SK-N-SH (cell line): ENCODE measurements around the gene THOP1. TPM values are rescaled to one million over a fixed set of nuclear protein-coding genes. Genes with fewer than 3 reads are reported as not detected.

Experiments used
- CTCF ChIA-PET: fragments of 300-600, 350-600 bp; formaldehyde crosslinking; extraction: SDS; loops from one replicate; lab custom pipeline; 2021; lab: Yijun Ruan, JAX
- POLR2A ChIA-PET: fragments of 350-600 bp; sonication (Branson Sonifier 250); formaldehyde crosslinking; extraction: SDS; loops from one replicate; lab custom pipeline; 2020; ENCODE audit warnings: antibody characterized with exemption, inconsistent platforms; lab: Yijun Ruan, JAX
- DNase-seq: peaks from one replicate; pipeline ENCODE4 v3.0.0; 2012
- H2AFZ ChIP-seq: fragments of 200-600 bp; sonication (generic); 2 replicates; pipeline ENCODE4 v1.8.1; 2016; ENCODE audit warnings: antibody characterized with exemption, mild to moderate bottlenecking, low read depth
- H3F3A ChIP-seq: fragments of 200-600 bp; sonication (generic); replicated peaks from 2 replicates; pipeline ENCODE3; 2016; ENCODE audit warnings: antibody characterized with exemption, mild to moderate bottlenecking; ENCODE audit not compliant: insufficient read depth
- H3K27ac ChIP-seq, 2 experiments: fragments of 200-500 bp in 1 of 2; fragments of 200-600 bp in 1 of 2; sonication (Bioruptor generic) in 1 of 2; sonication (generic), shearing (Covaris generic) in 1 of 2; 2 replicates each; pipeline versions ENCODE4 v1.5.1 to v1.6.1; 2014 to 2016; ENCODE audit warnings: low read depth in 2 of 2, inconsistent platforms in 1 of 2, low read length in 1 of 2, mild to moderate bottlenecking in 1 of 2, mixed read lengths in 1 of 2
- H3K27me3 ChIP-seq: fragments of 200-600 bp; sonication (generic), shearing (Covaris generic); 2 replicates; pipeline ENCODE4 v1.6.1; 2016; ENCODE audit warnings: mixed run types; ENCODE audit not compliant: insufficient read depth
- H3K36me3 ChIP-seq, 2 experiments: fragments of 200-500 bp in 1 of 2; fragments of 200-600 bp in 1 of 2; sonication (Bioruptor generic) in 1 of 2; sonication (generic) in 1 of 2; replicated peaks in 1 of 2; 2 replicates each; pipeline versions ENCODE3 to v1.5.1; 2014 to 2016; ENCODE audit warnings: low read length in 1 of 2, mild to moderate bottlenecking in 1 of 2; ENCODE audit not compliant: insufficient read depth in 2 of 2, control insufficient read depth in 1 of 2
- H3K4me1 ChIP-seq, 2 experiments: fragments of 200-500 bp in 1 of 2; fragments of 200-600 bp in 1 of 2; sonication (Bioruptor generic) in 1 of 2; sonication (generic), shearing (Covaris generic) in 1 of 2; 2 replicates each; pipeline versions ENCODE4 v1.5.1 to v1.6.1; 2014 to 2016; ENCODE audit warnings: low read depth in 1 of 2, low read length in 1 of 2, mixed run types in 1 of 2; ENCODE audit not compliant: insufficient read depth in 2 of 2, control insufficient read depth in 1 of 2
- H3K4me2 ChIP-seq: fragments of 200-600 bp; sonication (generic), shearing (Covaris generic); 2 replicates; pipeline ENCODE4 v1.6.1; 2017; ENCODE audit warnings: mixed run types
- H3K4me3 ChIP-seq, 2 experiments: fragments of 200-500 bp in 1 of 2; fragments of 200-600 bp in 1 of 2; sonication (Bioruptor generic) in 1 of 2; sonication (generic), shearing (Covaris generic) in 1 of 2; 2 replicates each; pipeline versions ENCODE4 v1.5.1 to v1.8.1; 2014 to 2016; ENCODE audit warnings: low read depth in 2 of 2, inconsistent platforms in 1 of 2, low read length in 1 of 2, mild to moderate bottlenecking in 1 of 2, mixed read lengths in 1 of 2, moderate library complexity in 1 of 2
- H3K79me2 ChIP-seq: fragments of 200-600 bp; sonication (generic); 2 replicates; pipeline ENCODE4 v1.8.1; 2017; ENCODE audit warnings: mild to moderate bottlenecking; ENCODE audit not compliant: insufficient read depth
- H3K9ac ChIP-seq: fragments of 200-600 bp; sonication (generic); 2 replicates; pipeline ENCODE4 v1.6.1; 2017; ENCODE audit warnings: mixed run types
- H3K9me2 ChIP-seq: fragments of 200-600 bp; sonication (generic); 2 replicates; pipeline ENCODE4 v1.6.1; 2017; ENCODE audit warnings: mixed run types
- H3K9me3 ChIP-seq: fragments of 200-600 bp; sonication (generic); 2 replicates; pipeline ENCODE4 v1.6.1; 2017; ENCODE audit warnings: mixed run types, mild to moderate bottlenecking, moderate library complexity
- H4K20me1 ChIP-seq: fragments of 200-600 bp; sonication (generic); 2 replicates; pipeline ENCODE4 v1.6.1; 2017; ENCODE audit warnings: mild to moderate bottlenecking, mixed run types; ENCODE audit not compliant: insufficient read depth
- CHD2 ChIP-seq: fragments of 150-350 bp; IDR thresholded peaks from 2 replicates; pipeline ENCODE4 v1.6.1; 2018; ENCODE audit warnings: low read length; ENCODE audit not compliant: partially characterized antibody
- ELF1 ChIP-seq: IDR thresholded peaks from 2 replicates; pipeline ENCODE4 v1.4.0; 2012
- EP300 ChIP-seq, 2 experiments: IDR thresholded peaks; 2 replicates each; pipeline versions ENCODE4 v1.4.0 to v1.6.1; 2012; ENCODE audit warnings: borderline replicate concordance in 1 of 2, low read depth in 1 of 2, low read length in 1 of 2
- EZH2phosphoT487 ChIP-seq: fragments of 200-600 bp; sonication (generic); IDR thresholded peaks from 2 replicates; pipeline ENCODE4 v1.6.1; 2017; ENCODE audit warnings: low read depth, mixed run types, mild to moderate bottlenecking, antibody characterized with exemption, moderate library complexity, borderline replicate concordance
- FOXM1 ChIP-seq: IDR thresholded peaks from 2 replicates; pipeline ENCODE4 v1.4.0; 2012; ENCODE audit warnings: low read depth, mild to moderate bottlenecking
- JUND ChIP-seq: IDR thresholded peaks from 2 replicates; pipeline ENCODE4 v1.4.0; 2012
- MAX ChIP-seq: IDR thresholded peaks from 2 replicates; pipeline ENCODE4 v1.4.0; 2012; ENCODE audit warnings: low read depth
- MEF2A ChIP-seq: IDR thresholded peaks from 2 replicates; pipeline ENCODE4 v1.4.0; 2012; ENCODE audit warnings: low read depth, borderline replicate concordance
- RCOR1 ChIP-seq: fragments of 150-350 bp; IDR thresholded peaks from 2 replicates; pipeline ENCODE4 v1.6.1; 2017; ENCODE audit warnings: antibody characterized with exemption, low read length
- SMC3 ChIP-seq: IDR thresholded peaks from 2 replicates; pipeline ENCODE4 v1.6.1; 2012; ENCODE audit warnings: low read depth, low read length, improper control_type of control experiment
- TCF12 ChIP-seq: IDR thresholded peaks from 2 replicates; pipeline ENCODE4 v1.4.0; 2012
- TEAD4 ChIP-seq: IDR thresholded peaks from 2 replicates; pipeline ENCODE4 v1.4.0; 2012; ENCODE audit warnings: mild to moderate bottlenecking, borderline replicate concordance; ENCODE audit not compliant: insufficient read depth
- YY1 ChIP-seq: IDR thresholded peaks from 2 replicates; pipeline ENCODE4 v1.4.0; 2012; ENCODE audit warnings: low read depth, mild to moderate bottlenecking
- ZBTB33 ChIP-seq: IDR thresholded peaks from 2 replicates; pipeline ENCODE4 v1.4.0; 2012; ENCODE audit warnings: low read depth, borderline replicate concordance
- whole genome bisulfite sequencing: methylation state at CpG from one replicate; pipeline ENCODE4 v1.1.6; 2017; ENCODE audit warnings: low lambda C conversion rate; 5-methylcytosine and 5-hydroxymethylcytosine counted together
- polyA plus RNA-seq, 3 experiments: library from polyadenylated mRNA; depleted of rRNA; stranded (reverse); fragments of >200 nt; gene quantifications; 2 replicates each; pipeline ENCODE4 v1.2.3, GENCODE V29; 2012
- TF ChIP-seq, protein P1 (sequence below): IDR thresholded peaks from 2 replicates; pipeline ENCODE4; 2012

THOP1 gene
- polyA plus RNA-seq, 1 of the 3 experiments (the other 2 are of a cell fraction) = 138 TPM

- TF ChIP-seq, protein P1, sequence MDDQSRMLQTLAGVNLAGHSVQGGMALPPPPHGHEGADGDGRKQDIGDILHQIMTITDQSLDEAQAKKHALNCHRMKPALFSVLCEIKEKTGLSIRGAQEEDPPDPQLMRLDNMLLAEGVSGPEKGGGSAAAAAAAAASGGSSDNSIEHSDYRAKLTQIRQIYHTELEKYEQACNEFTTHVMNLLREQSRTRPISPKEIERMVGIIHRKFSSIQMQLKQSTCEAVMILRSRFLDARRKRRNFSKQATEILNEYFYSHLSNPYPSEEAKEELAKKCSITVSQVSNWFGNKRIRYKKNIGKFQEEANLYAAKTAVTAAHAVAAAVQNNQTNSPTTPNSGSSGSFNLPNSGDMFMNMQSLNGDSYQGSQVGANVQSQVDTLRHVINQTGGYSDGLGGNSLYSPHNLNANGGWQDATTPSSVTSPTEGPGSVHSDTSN = no peak
Measured at GRCh38 chr19:2766594-2767372, 18.5 kb upstream of the THOP1 start (continued).

GRCh38 chr19:2767688-2768087, 17.6 kb upstream of the THOP1 start:
- ChIA-PET POLR2A (no interaction called here), CTCF (no interaction called here)
- Histone ChIP-seq H3K9me3 (no peaks in the 10 kb centered on the region), H3K9me2 (no peaks in the 10 kb centered on the region), H3K9ac (no peak overlapping the region), H2AFZ (no peak overlapping the region), H3K79me2 (peaks cover 44% of the 10 kb centered on the region), H3K4me3 (no peak overlapping the region), H3F3A (no peaks in the 10 kb centered on the region), H3K27me3 (no peaks in the 10 kb centered on the region), H3K27ac (no peak overlapping the region)
- no peak for DNase-seq
- 93% methylated on average over 19 of the region's 19 CpGs for WGBS
- no peak for TF ChIP-seq SMC3
- TF ChIP-seq EP300 (IDR thresholded peaks at IDR 0.05; ENCODE audit: borderline replicate concordance in 1 of 2, low read depth in 1 of 2, low read length in 1 of 2) = no peak
- TF ChIP-seq MAX = no peak
- TF ChIP-seq RCOR1 = no peak
- TF ChIP-seq JUND = no peak
- no peak for TF ChIP-seq YY1
- TF ChIP-seq TCF12 = no peak
- TF ChIP-seq ZBTB33 = no peak
- TF ChIP-seq TEAD4 = no peak
- no peak for TF ChIP-seq CHD2
- no peak for TF ChIP-seq ELF1
- no peak for TF ChIP-seq FOXM1
- TF ChIP-seq MEF2A = no peak
- TF ChIP-seq EZH2phosphoT487 = no peak
- TF ChIP-seq, all 33 proteins: peak for 0
- Histone ChIP-seq H4K20me1 (peaks cover 37% of the 10 kb centered on the region), H3K36me3 (peaks cover 6 to 58% of the 10 kb centered on the region in 2 experiments), H3K4me1 (no peaks in the 10 kb centered on the region), H3K4me2 (no peak overlapping the region)
